ENCODE data around the gene TLCD3B. TPM values are rescaled to one million over a fixed set of nuclear protein-coding genes. Genes with fewer than 3 reads are reported as not detected.

Gene TLCD3B
- total and polyA plus RNA-seq, 2 donors from 2014 or later: not detected

- no peaks in the 10 kb centered on the region for H3K27me3 ChIP-seq (ENCODE audit: control insufficient read depth, insufficient read depth, low read length)
- peak; percentile 53 to 84 (median 61) for DNase-seq
Measured at GRCh38 chr16:30010844-30011713, 20.0 kb downstream of the TLCD3B start, which contains the start of gene DOC2A. DOC2A (minus strand) TSS chr16:30011027; CDS start chr16:30010222, 805 bp downstream.

GRCh38 chr16:30009990-30010843, 20.9 kb downstream of the TLCD3B start:
- Histone ChIP-seq H3K4me1 (ENCODE audit: control insufficient read depth in 2 of 3, insufficient read depth in 2 of 3, low read depth in 1 of 3, low read length in 3 of 3) (peaks cover 0 to 4% (median 0%) of the 10 kb centered on the region in 3 donors), H3K27ac (ENCODE audit: low read depth in 2 of 2, low read length in 2 of 2) (no peak overlapping the region), H3K9me3 (ENCODE audit: control insufficient read depth in 2 of 3, insufficient read depth in 1 of 3, low read length in 3 of 3) (no peaks in the 10 kb centered on the region), H3K36me3 (ENCODE audit: control insufficient read depth in 2 of 3, insufficient read depth in 3 of 3, low read length in 3 of 3) (no peaks in the 10 kb centered on the region), H3K9ac (ENCODE audit: low read length in 3 of 3) (no peak overlapping the region), H3K27me3 (ENCODE audit: control insufficient read depth, insufficient read depth, low read length) (no peaks in the 10 kb centered on the region), H3K4me3 (ENCODE audit: low read length in 3 of 3) (no peak overlapping the region)
- no peak for FAIRE-seq
- intact Hi-C loops (cut with DNase I): no loop called here
- no peak for TF ChIP-seq CTCF (IDR thresholded peaks at IDR 0.05; ENCODE audit: borderline replicate concordance, extremely low read depth, insufficient read depth)
- peak in 1 of 5 donors; percentile 66 for DNase-seq

More at GRCh38 chr16:30010844-30011713, 20.0 kb downstream of the TLCD3B start, which contains the start of gene DOC2A:
- Histone ChIP-seq H3K36me3 (ENCODE audit: control insufficient read depth in 2 of 3, insufficient read depth in 3 of 3, low read length in 3 of 3) (no peaks in the 10 kb centered on the region), H3K9ac (ENCODE audit: low read length in 3 of 3) (no peak within 1 kb of the TSS), H3K9me3 (ENCODE audit: control insufficient read depth in 2 of 3, insufficient read depth in 1 of 3, low read length in 3 of 3) (no peaks in the 10 kb centered on the region), H3K4me1 (ENCODE audit: control insufficient read depth in 2 of 3, insufficient read depth in 2 of 3, low read depth in 1 of 3, low read length in 3 of 3) (peaks cover 0 to 4% (median 0%) of the 10 kb centered on the region in 3 donors), H3K27ac (ENCODE audit: low read depth in 2 of 2, low read length in 2 of 2) (no peak within 1 kb of the TSS), H3K4me3 (ENCODE audit: low read length in 3 of 3) (no peak within 1 kb of the TSS)
- TF ChIP-seq CTCF (IDR thresholded peaks at IDR 0.05; ENCODE audit: borderline replicate concordance, extremely low read depth, insufficient read depth): no peak
- intact Hi-C loops (cut with DNase I): no loop called here
- FAIRE-seq: no peak

- Histone ChIP-seq H3K27ac (ENCODE audit: low read depth in 2 of 2, low read length in 2 of 2) (no peak overlapping the region), H3K27me3 (ENCODE audit: control insufficient read depth, insufficient read depth, low read length) (no peaks in the 10 kb centered on the region), H3K36me3 (ENCODE audit: control insufficient read depth in 2 of 3, insufficient read depth in 3 of 3, low read length in 3 of 3) (no peaks in the 10 kb centered on the region), H3K9me3 (ENCODE audit: control insufficient read depth in 2 of 3, insufficient read depth in 1 of 3, low read length in 3 of 3) (no peaks in the 10 kb centered on the region), H3K9ac (ENCODE audit: low read length in 3 of 3) (no peak overlapping the region), H3K4me1 (ENCODE audit: control insufficient read depth in 2 of 3, insufficient read depth in 2 of 3, low read depth in 1 of 3, low read length in 3 of 3) (peaks cover 0 to 4% (median 0%) of the 10 kb centered on the region in 3 donors), H3K4me3 (ENCODE audit: low read length in 3 of 3) (no peak overlapping the region)
- intact Hi-C loops (cut with DNase I): no loop called here
- FAIRE-seq (no peak), DNase-seq (peak in 1 of 5 donors; percentile 70)
- no peak for TF ChIP-seq CTCF (IDR thresholded peaks at IDR 0.05; ENCODE audit: borderline replicate concordance, extremely low read depth, insufficient read depth)
Measured at GRCh38 chr16:30009085-30009862, 21.8 kb downstream of the TLCD3B start.

Data from kidney (tissue), 14 donors.